Effector memory CD8-positive, alpha-beta T cell (primary cell): ENCODE measurements around the gene BABAM2.
"Not testable (repeated sequence)": the region's sequence is repeated elsewhere in the genome, so short reads cannot be mapped to it uniquely, and the experiment has no call there.

Source experiments
- ATAC-seq: fragments of 150-1000 bp; cut with Tn5 transposase; replicated peaks from 2 replicates; pipeline ENCODE4 v1.10.0; 2021; ENCODE audit warnings: mild to moderate bottlenecking, moderate library complexity
- DNase-seq, 3 experiments: peaks; one replicate each; pipeline ENCODE4 v3.0.0; 2021
- H3K27ac Mint-ChIP-seq, 2 donors: one replicate each; pipeline ENCODE4 v1.8.0; 2022; ENCODE audit warnings: mild to moderate bottlenecking in 2 of 2, mixed read lengths in 2 of 2, moderate library complexity in 2 of 2
- H3K27me3 Mint-ChIP-seq, 2 donors: one replicate each; pipeline ENCODE4 v1.8.0; 2022; ENCODE audit warnings: mixed read lengths in 2 of 2
- H3K36me3 Mint-ChIP-seq: one replicate; pipeline ENCODE4 v1.8.0; 2022; ENCODE audit warnings: mild to moderate bottlenecking, moderate library complexity, mixed read lengths; ENCODE audit not compliant: insufficient read depth
- H3K4me1 Mint-ChIP-seq, 2 donors: one replicate each; pipeline ENCODE4 v1.8.0; 2022; ENCODE audit warnings: low read depth in 2 of 2, mixed read lengths in 2 of 2
- H3K4me3 Mint-ChIP-seq, 2 donors: one replicate each; pipeline ENCODE4 v1.8.0; 2022; ENCODE audit warnings: mild to moderate bottlenecking in 2 of 2, mixed read lengths in 2 of 2, moderate library complexity in 2 of 2
- H3K9me3 Mint-ChIP-seq, 2 donors: one replicate each; pipeline ENCODE4 v1.8.0; 2022; ENCODE audit warnings: mixed read lengths in 2 of 2

Gene BABAM2

GRCh38 chr2:28101892-28102291, 211.4 kb downstream of the BABAM2 start:
- Mint-ChIP-seq H3K4me3 (no peak overlapping the region), H3K9me3 (no peaks in the 10 kb centered on the region), H3K27me3 (no peaks in the 10 kb centered on the region), H3K36me3 (no peaks in the 10 kb centered on the region), H3K27ac (no peak overlapping the region), H3K4me1 (peaks cover 0 to 3% of the 10 kb centered on the region in 2 donors)
- ATAC-seq (no peak), DNase-seq (no peak)

GRCh38 chr2:28102455-28102874, 211.9 kb downstream of the BABAM2 start:
- Mint-ChIP-seq H3K9me3 (no peaks in the 10 kb centered on the region), H3K4me3 (no peak overlapping the region), H3K27ac (no peak overlapping the region), H3K36me3 (no peaks in the 10 kb centered on the region), H3K27me3 (no peaks in the 10 kb centered on the region), H3K4me1 (peaks cover 2 to 3% of the 10 kb centered on the region in 2 donors)
- DNase-seq = no peak
- no peak for ATAC-seq

- Mint-ChIP-seq H3K4me1 (peaks cover 3 to 5% of the 10 kb centered on the region in 2 donors), H3K27me3 (no peaks in the 10 kb centered on the region), H3K4me3 (no peak overlapping the region), H3K9me3 (no peaks in the 10 kb centered on the region), H3K27ac (no peak overlapping the region), H3K36me3 (no peaks in the 10 kb centered on the region)
- no peak for ATAC-seq
- no peak for DNase-seq
These were observed 213.1 kb downstream of the BABAM2 start for GRCh38 chr2:28103611-28104010.

GRCh38 chr2:28108143-28108542, 217.6 kb downstream of the BABAM2 start:
- Mint-ChIP-seq H3K9me3 (no peaks in the 10 kb centered on the region), H3K27me3 (no peaks in the 10 kb centered on the region), H3K27ac (no peak overlapping the region), H3K36me3 (no peaks in the 10 kb centered on the region), H3K4me1 (peaks cover 0 to 12% of the 10 kb centered on the region in 2 donors), H3K4me3 (no peak overlapping the region)
- ATAC-seq (no peak), DNase-seq (no peak)

- DNase-seq, ATAC-seq: not testable (repeated sequence)
These were observed 223.2 kb downstream of the BABAM2 start for GRCh38 chr2:28113771-28114170.

GRCh38 chr2:28117104-28117596, 226.6 kb downstream of the BABAM2 start:
- H3K4me3 Mint-ChIP-seq = no peak overlapping the region
- H3K36me3 Mint-ChIP-seq = no peaks in the 10 kb centered on the region
- ATAC-seq = no peak
- peaks cover 0 to 12% of the 10 kb centered on the region in 2 donors for H3K4me1 Mint-ChIP-seq
- H3K27me3 Mint-ChIP-seq = no peaks in the 10 kb centered on the region
- H3K9me3 Mint-ChIP-seq = no peaks in the 10 kb centered on the region
- no peak overlapping the region for H3K27ac Mint-ChIP-seq
- no peak for DNase-seq

More at GRCh38 chr2:28113771-28114170, 223.2 kb downstream of the BABAM2 start:
- H3K27me3 Mint-ChIP-seq, H3K36me3 Mint-ChIP-seq, H3K4me3 Mint-ChIP-seq, H3K9me3 Mint-ChIP-seq, H3K27ac Mint-ChIP-seq: not testable (repeated sequence)
- H3K4me1 Mint-ChIP-seq = peaks cover 0 to 14% of the 10 kb centered on the region in 2 donors

GRCh38 chr2:28119631-28120030, 229.1 kb downstream of the BABAM2 start:
- peaks cover 3% of the 10 kb centered on the region for H3K36me3 Mint-ChIP-seq
- no peak overlapping the region for H3K4me3 Mint-ChIP-seq
- H3K9me3 Mint-ChIP-seq = no peaks in the 10 kb centered on the region
- peaks cover 0 to 2% of the 10 kb centered on the region in 2 donors for H3K4me1 Mint-ChIP-seq
- H3K27ac Mint-ChIP-seq = peak overlapping the region in 1 of 2 donors; percentile 4
- DNase-seq (no peak), ATAC-seq (no peak)
- no peaks in the 10 kb centered on the region for H3K27me3 Mint-ChIP-seq

GRCh38 chr2:28128281-28128950, 237.9 kb downstream of the BABAM2 start:
- H3K27me3 Mint-ChIP-seq = no peaks in the 10 kb centered on the region
- no peak overlapping the region for H3K27ac Mint-ChIP-seq
- DNase-seq (no peak), ATAC-seq (no peak)
- H3K4me1 Mint-ChIP-seq = peaks cover 0 to 2% of the 10 kb centered on the region in 2 donors
- H3K4me3 Mint-ChIP-seq = no peak overlapping the region
- H3K36me3 Mint-ChIP-seq = peaks cover 11% of the 10 kb centered on the region
- H3K9me3 Mint-ChIP-seq = no peaks in the 10 kb centered on the region

- ATAC-seq = no peak
- H3K4me3 Mint-ChIP-seq = no peak overlapping the region
- H3K27ac Mint-ChIP-seq = peak overlapping the region in 1 of 2 donors; percentile 79
- peaks cover 9% of the 10 kb centered on the region for H3K36me3 Mint-ChIP-seq
- H3K27me3 Mint-ChIP-seq = no peaks in the 10 kb centered on the region
- H3K9me3 Mint-ChIP-seq = no peaks in the 10 kb centered on the region
- peaks cover 0 to 9% of the 10 kb centered on the region in 2 donors for H3K4me1 Mint-ChIP-seq
- DNase-seq = no peak
These were observed 239.6 kb downstream of the BABAM2 start for GRCh38 chr2:28129955-28130695.

- H3K9me3 Mint-ChIP-seq = no peaks in the 10 kb centered on the region
- peaks cover 9% of the 10 kb centered on the region for H3K36me3 Mint-ChIP-seq
- no peaks in the 10 kb centered on the region for H3K27me3 Mint-ChIP-seq
- peaks cover 0 to 24% of the 10 kb centered on the region in 2 donors for H3K4me1 Mint-ChIP-seq
- no peak for DNase-seq
- no peak for ATAC-seq
- no peak overlapping the region for H3K4me3 Mint-ChIP-seq
- peak overlapping the region in 1 of 2 donors; percentile 66 for H3K27ac Mint-ChIP-seq
These were observed 243.2 kb downstream of the BABAM2 start for GRCh38 chr2:28133778-28134177.

GRCh38 chr2:28134262-28134812, 243.8 kb downstream of the BABAM2 start:
- H3K27ac Mint-ChIP-seq = peak overlapping the region in 1 of 2 donors; percentile 66
- no peak for ATAC-seq
- H3K27me3 Mint-ChIP-seq = no peaks in the 10 kb centered on the region
- H3K9me3 Mint-ChIP-seq = no peaks in the 10 kb centered on the region
- no peak overlapping the region for H3K4me3 Mint-ChIP-seq
- DNase-seq = no peak
- peaks cover 0 to 25% of the 10 kb centered on the region in 2 donors for H3K4me1 Mint-ChIP-seq
- H3K36me3 Mint-ChIP-seq = peaks cover 9% of the 10 kb centered on the region

- ATAC-seq = no peak
- Mint-ChIP-seq H3K4me1 (peaks cover 0 to 25% of the 10 kb centered on the region in 2 donors), H3K9me3 (no peaks in the 10 kb centered on the region), H3K27ac (peak overlapping the region in 1 of 2 donors; percentile 66), H3K36me3 (peaks cover 9% of the 10 kb centered on the region), H3K4me3 (no peak overlapping the region), H3K27me3 (no peaks in the 10 kb centered on the region)
- DNase-seq = no peak
These were observed 244.3 kb downstream of the BABAM2 start for GRCh38 chr2:28134857-28135256.

GRCh38 chr2:28135324-28135723, 244.8 kb downstream of the BABAM2 start:
- DNase-seq (no peak), ATAC-seq (no peak)
- Mint-ChIP-seq H3K4me1 (peaks cover 0 to 25% of the 10 kb centered on the region in 2 donors), H3K4me3 (no peak overlapping the region), H3K9me3 (no peaks in the 10 kb centered on the region), H3K27ac (peak overlapping the region in 1 of 2 donors; percentile 66), H3K36me3 (peaks cover 6% of the 10 kb centered on the region), H3K27me3 (no peaks in the 10 kb centered on the region)
